Common myeloid progenitor, CD34-positive (primary cell): Measurements from ENCODE around the gene UBE2D4.
"Not testable (repeated sequence)": the region's sequence is repeated elsewhere in the genome, so short reads cannot be mapped to it uniquely, and the experiment has no call there.

ENCODE experiments used
- CTCF ChIA-PET: fragments of 350-600 bp; sonication (Branson Sonifier 250); formaldehyde crosslinking; loops from one replicate; lab custom pipeline; 2021; ENCODE audit warnings: antibody characterized with exemption; lab: Charles Lee
- POLR2A ChIA-PET: fragments of 350-600 bp; sonication (Branson Sonifier 250); formaldehyde crosslinking; loops from one replicate; lab custom pipeline; 2021; ENCODE audit warnings: antibody characterized with exemption; lab: Charles Lee
- DNase-seq, 3 donors: peaks; one replicate each; pipeline versions ENCODE4 v3.0.0 to v3.0.0-alpha.2; 2013
- H3K27ac ChIP-seq, 2 experiments: 1 replicate in 1 of 2; 2 replicates in 1 of 2; pipeline ENCODE4 v1.7.0; 2013; ENCODE audit warnings: inconsistent platforms in 2 of 2, low read length in 2 of 2, mild to moderate bottlenecking in 2 of 2, low read depth in 1 of 2, moderate library complexity in 1 of 2; ENCODE audit not compliant: severe bottlenecking in 2 of 2, insufficient read depth in 1 of 2, poor library complexity in 1 of 2
- H3K27me3 ChIP-seq, 5 experiments: replicated peaks in 2 of 5; 1 replicate in 3 of 5; 2 replicates in 2 of 5; pipeline versions ENCODE4 v1.6.1 to v1.7.0; 2013; ENCODE audit warnings: low read length in 4 of 5, mild to moderate bottlenecking in 2 of 5, moderate library complexity in 2 of 5, inconsistent platforms in 1 of 5; ENCODE audit not compliant: insufficient read depth in 5 of 5, control insufficient read depth in 4 of 5
- H3K36me3 ChIP-seq, 4 experiments: 1 replicate in 2 of 4; 2 replicates in 2 of 4; pipeline versions ENCODE4 v1.6.1 to v1.7.0; 2013; ENCODE audit warnings: low read length in 3 of 4, control low read depth in 1 of 4, mild to moderate bottlenecking in 1 of 4; ENCODE audit not compliant: control insufficient read depth in 4 of 4, insufficient read depth in 4 of 4
- H3K4me1 ChIP-seq, 4 experiments: 1 replicate in 3 of 4; 2 replicates in 1 of 4; pipeline versions ENCODE4 v1.6.1 to v1.7.1; 2013; ENCODE audit warnings: low read length in 3 of 4, mild to moderate bottlenecking in 3 of 4, control low read depth in 1 of 4, inconsistent platforms in 1 of 4, moderate library complexity in 1 of 4; ENCODE audit not compliant: control insufficient read depth in 4 of 4, insufficient read depth in 4 of 4; ENCODE audit errors: control extremely low read depth in 1 of 4
- H3K4me3 ChIP-seq, 7 experiments: 1 replicate in 4 of 7; 2 replicates in 3 of 7; pipeline versions ENCODE4 v1.5.1 to v1.7.0; 2013; ENCODE audit warnings: mild to moderate bottlenecking in 7 of 7, low read length in 6 of 7, moderate library complexity in 6 of 7, inconsistent platforms in 2 of 7, low read depth in 2 of 7, control low read depth in 1 of 7; ENCODE audit not compliant: insufficient read depth in 4 of 7, control insufficient read depth in 1 of 7; ENCODE audit errors: extremely low read depth in 1 of 7
- H3K9me3 ChIP-seq, 5 experiments: 1 replicate in 4 of 5; 2 replicates in 1 of 5; pipeline versions ENCODE4 v1.6.1 to v1.7.1; 2013; ENCODE audit warnings: low read length in 4 of 5, mild to moderate bottlenecking in 2 of 5, inconsistent platforms in 1 of 5, low read depth in 1 of 5, moderate library complexity in 1 of 5; ENCODE audit not compliant: control insufficient read depth in 4 of 5, insufficient read depth in 2 of 5; ENCODE audit errors: control extremely low read depth in 1 of 5
- WGBS: methylation state at CpG from one replicate; pipeline ENCODE4 v1.1.5; 2013; ENCODE audit not compliant: insufficient coverage; 5-methylcytosine and 5-hydroxymethylcytosine counted together

UBE2D4 gene

GRCh38 chr7:43960933-43961332 is 34.7 kb downstream of the UBE2D4 start:
- H3K4me1 ChIP-seq: peaks cover 0 to 1% (median under 1%) of the 10 kb centered on the region in 4 experiments
- no peak overlapping the region for H3K4me3 ChIP-seq
- peaks cover 0 to 3% (median 0%) of the 10 kb centered on the region in 5 experiments for H3K9me3 ChIP-seq
- H3K27me3 ChIP-seq: no peaks in the 10 kb centered on the region
- POLR2A ChIA-PET: no interaction called here
- H3K36me3 ChIP-seq: peaks cover 0 to 4% (median under 1%) of the 10 kb centered on the region in 4 experiments
- no peak overlapping the region for H3K27ac ChIP-seq
- CTCF ChIA-PET: no interaction called here
- WGBS: 0% methylated on average over 1 of the region's 1 CpG
- no peak for DNase-seq

- 100% methylated on average over 1 of the region's 3 CpGs for WGBS
These were observed 40.2 kb downstream of the UBE2D4 start for GRCh38 chr7:43966392-43966791.

GRCh38 chr7:43968172-43969040 is 42.2 kb downstream of the UBE2D4 start:
- H3K9me3 ChIP-seq, H3K27ac ChIP-seq, CTCF ChIA-PET, DNase-seq, H3K27me3 ChIP-seq, POLR2A ChIA-PET, H3K4me1 ChIP-seq, H3K36me3 ChIP-seq, H3K4me3 ChIP-seq: not testable (repeated sequence)
- no CpG with 5 or more reads among the region's 20 CpGs for WGBS

More at GRCh38 chr7:43966392-43966791, 40.2 kb downstream of the UBE2D4 start:
- H3K27me3 ChIP-seq, DNase-seq, H3K27ac ChIP-seq, H3K4me3 ChIP-seq, H3K4me1 ChIP-seq, H3K9me3 ChIP-seq, CTCF ChIA-PET, H3K36me3 ChIP-seq, POLR2A ChIA-PET: not testable (repeated sequence)

DNA sequence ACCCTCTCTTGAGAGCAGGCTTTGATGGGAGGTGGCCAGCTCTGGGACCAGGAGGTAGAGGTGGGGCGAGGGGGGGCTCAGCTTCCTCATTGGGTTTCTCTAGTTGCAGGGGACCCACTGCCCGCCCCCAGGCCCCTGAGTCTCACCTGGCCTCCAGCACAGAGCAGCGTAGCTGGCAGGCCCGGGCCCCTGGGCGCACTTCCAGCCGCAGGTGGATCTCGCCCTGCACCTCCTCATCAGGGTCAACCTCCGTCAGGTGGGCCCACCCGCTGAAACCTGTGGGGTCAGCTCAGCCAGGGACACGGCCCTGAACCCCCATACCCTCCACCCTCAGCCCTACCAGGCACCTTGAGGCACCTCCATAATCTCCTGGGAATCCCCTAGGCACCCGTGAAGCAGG is 43.4 kb downstream of the UBE2D4 start:
- WGBS: 86% methylated on average over 6 of the region's 11 CpGs
- CTCF ChIA-PET, H3K4me1 ChIP-seq, POLR2A ChIA-PET, H3K27ac ChIP-seq, H3K4me3 ChIP-seq, H3K9me3 ChIP-seq, H3K36me3 ChIP-seq, H3K27me3 ChIP-seq, DNase-seq: not testable (repeated sequence)

DNA sequence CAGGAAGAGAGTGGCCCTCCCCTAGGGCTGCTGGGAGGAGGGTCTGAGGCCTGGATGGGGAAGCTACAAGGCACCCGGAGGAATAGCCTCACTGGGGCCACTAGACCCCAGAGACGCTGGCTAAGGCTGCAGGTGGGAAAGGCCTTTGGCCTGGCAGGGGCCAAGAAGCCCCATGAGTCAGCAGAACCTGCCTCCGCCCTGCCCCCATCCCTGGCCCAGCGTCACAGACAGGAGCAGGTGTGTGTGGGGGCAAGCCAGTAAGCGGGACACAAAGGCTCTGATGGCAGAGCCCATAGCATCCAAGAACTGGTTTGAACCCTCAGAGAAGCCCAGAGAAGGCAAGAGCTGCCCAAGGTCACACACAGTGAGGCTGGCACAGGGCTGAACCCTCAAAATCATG is 44.5 kb downstream of the UBE2D4 start:
- POLR2A ChIA-PET, H3K27me3 ChIP-seq, H3K36me3 ChIP-seq, H3K27ac ChIP-seq, H3K9me3 ChIP-seq, CTCF ChIA-PET, H3K4me3 ChIP-seq, DNase-seq, H3K4me1 ChIP-seq: not testable (repeated sequence)
- 100% methylated on average over 1 of the region's 5 CpGs for WGBS

DNA sequence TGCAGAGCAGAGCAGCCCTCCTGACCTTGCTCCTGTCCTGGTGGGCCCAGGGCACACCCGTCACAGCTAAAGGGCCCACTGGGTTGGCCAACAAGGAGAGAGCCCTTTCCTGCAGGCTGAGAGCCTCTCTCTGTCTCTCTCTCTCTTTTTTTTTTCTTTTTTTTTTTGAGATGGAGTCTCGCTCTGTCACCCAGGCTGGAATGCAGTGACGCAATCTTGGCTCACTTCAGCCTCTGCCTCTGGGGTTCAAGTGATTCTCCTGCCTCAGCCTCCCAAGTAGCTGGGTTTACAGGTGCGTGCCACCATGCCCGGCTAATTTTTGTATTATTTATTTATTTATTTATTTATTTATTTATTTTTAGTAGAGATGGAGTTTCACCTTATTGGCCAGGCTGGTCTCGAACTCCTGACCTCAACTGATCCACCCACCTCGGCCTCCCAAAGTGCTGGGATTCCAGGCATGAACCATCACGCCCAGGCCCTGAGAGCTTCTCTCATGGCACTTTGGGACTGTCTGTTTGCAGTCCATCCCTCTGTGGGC is 47.9 kb downstream of the UBE2D4 start:
- CTCF ChIA-PET: interaction anchor here (0.5 kb wide), 1 partner anchor 46 kb away, joined by 3 read pairs; no protein-coding TSS in a partner anchor
- WGBS: no CpG with 5 or more reads among the region's 8 CpGs

More for the DNA sequence above, 47.9 kb downstream of the UBE2D4 start:
- POLR2A ChIA-PET, H3K36me3 ChIP-seq, DNase-seq, H3K4me1 ChIP-seq, H3K27me3 ChIP-seq, H3K9me3 ChIP-seq, H3K4me3 ChIP-seq, H3K27ac ChIP-seq: not testable (repeated sequence)
